Right hindlimb (tissue), 1 donor: Measurements from ENCODE around the gene WFDC12.

ENCODE experiments used
- DNase-seq: peaks from one replicate; pipeline ENCODE4 v3.0.0-alpha.2; 2018

Gene WFDC12

DNA sequence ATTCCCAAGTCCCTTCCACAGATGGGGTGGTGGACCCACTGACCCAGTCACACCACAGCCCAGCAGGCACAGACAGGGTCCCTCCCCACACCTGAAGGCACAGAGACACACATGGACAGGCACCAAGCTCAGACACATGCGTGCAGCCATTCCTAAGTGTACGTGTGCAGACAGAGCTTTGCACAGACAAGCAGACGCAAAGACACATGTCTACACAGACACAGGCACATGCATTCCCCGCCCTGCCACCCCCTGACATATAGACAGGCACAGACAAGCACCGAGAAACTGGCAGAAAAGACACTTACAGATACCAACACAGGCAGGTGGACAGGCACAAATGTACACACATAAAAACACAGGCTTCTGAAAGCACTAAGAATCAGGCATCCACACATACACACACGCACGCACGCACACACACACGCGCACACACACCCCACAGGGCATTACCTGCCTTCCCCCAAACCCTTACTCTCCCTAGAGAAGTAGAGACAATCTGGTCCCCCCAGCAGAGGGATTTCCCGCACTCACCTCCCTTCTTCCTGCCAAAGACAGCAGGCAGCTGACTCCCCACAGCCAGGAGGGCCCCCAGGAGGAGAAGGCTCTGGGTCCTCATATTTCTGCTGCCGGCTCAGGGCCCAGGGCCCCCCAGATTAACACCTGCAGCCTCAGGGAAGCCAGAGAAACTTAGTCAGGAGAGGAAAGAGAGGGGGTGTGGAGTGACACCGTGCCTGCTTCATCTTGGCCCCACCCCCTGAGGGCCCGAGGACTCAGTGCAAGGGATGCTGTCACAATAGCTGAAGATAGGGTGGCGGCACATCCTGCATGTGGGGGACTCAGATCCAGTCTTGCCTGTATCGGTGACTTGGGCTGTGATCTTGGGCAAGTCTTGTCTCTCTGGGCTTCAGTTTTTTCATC lies 9.5 kb downstream of the WFDC12 start, which contains the start of gene WFDC5:
Gene WFDC5, minus strand, starts transcription at position 710 of the 921 bp plus-strand sequence. Its CDS starts 91 bp downstream, at position 619.
- no peak for DNase-seq

DNA sequence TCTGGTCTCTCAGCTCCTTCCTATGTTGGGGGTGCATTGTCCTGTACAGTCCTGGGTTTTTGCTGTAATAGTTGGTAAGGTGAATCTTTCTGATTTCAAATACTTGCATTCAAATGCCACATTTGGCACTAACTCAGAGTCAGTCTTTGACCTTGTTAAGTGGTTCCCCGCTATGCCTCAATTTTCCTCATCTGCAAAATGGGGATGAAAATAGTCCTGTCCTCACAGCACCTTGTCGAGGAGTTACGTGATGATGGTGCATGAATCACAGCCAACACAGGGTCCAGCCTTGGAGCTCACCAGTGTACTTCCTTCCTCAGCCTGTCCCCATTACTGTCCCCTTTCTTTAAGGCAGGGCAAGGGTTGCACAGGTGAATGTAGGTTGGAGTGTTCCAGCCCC lies 10.4 kb downstream of the WFDC12 start:
- DNase-seq = no peak

DNA sequence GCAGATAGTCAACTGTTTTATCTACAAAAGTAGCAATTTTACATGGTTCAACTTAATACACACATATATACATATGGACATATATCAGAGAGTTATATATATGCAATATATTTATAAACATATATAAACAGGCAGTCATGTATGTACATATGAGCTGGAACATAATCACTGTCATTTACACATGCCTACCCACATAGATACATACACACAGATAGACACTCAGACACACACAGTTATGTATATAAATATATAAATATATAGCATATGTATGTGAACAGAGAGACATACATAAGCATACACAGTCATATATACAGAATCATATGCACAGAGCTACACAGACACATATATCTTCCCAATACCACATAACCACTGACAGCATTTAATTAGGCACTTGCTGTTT lies 11.5 kb downstream of the WFDC12 start:
- DNase-seq = no peak

DNA sequence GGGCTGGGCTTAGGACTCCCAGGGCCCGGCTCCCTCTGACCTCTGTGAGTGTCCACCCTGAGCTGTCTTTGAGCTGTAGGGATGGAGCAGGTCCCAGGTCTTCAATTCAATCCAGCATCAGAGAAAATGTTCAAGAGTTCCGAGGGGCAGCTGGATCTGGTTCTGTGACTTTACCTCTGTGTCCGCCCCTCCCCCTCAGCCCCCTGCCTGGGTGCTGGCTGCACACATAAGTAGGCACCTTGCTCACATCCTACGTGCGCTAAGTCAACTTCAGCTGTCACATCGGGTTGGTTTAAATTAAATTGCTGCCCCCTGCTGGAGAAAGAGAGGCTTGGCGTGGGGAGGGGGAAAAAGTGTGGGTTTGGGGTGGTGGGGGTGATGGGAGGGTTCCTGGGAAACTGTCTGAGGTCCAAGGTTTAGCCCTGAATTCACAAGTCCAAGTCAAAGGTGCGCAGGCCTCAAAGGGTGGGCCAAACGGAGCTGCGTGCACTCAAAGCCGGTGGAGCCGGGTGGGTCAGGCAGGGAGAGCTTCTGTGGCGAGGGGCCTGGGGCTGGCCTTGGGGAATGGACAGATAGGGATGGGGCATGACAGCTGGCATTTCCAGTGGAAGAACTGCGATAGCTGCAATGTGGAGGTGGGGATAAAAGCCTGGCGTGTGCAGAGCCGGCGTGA lies 12.3 kb downstream of the WFDC12 start:
- no peak for DNase-seq

DNA sequence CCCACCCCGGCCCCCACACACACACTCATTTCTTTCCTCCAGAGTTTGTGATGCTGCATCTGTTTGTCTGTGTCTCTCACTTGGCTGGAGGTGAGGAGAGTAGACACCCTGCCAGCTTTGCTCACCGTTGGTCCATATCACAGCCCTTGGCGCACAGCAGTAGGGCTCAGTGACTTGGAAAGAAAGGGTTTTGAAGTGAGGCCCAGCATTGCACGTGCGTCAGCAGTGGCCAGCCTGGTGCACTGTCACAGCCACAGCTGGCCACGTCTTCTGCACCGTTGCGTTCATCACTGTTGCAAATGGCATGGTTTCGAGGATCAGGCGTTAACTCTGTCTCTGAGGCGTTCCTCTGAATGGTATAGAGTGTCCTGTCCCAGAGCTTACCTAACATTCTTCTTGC lies 13.0 kb downstream of the WFDC12 start:
- DNase-seq = no peak

DNA sequence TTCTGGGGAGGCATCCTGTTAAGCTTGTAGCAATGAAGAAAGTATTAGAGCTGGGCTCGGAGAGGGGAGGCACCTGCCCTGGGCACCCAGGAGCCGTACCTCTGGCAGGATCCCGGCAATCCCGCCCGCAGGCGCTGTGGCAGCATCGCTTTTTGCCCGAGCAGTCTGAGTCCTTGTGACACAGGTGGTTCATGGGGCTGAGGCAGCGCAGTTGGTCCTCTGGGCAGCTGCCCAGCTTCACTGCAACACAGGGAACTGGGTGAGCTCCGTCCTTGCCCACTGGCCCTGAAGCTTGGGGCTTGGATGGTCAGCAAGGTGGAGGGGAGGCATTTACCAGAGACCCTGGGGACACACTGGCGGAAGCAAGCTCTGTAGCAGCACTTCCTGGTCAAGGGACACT lies 14.0 kb downstream of the WFDC12 start:
- DNase-seq = no peak

DNA sequence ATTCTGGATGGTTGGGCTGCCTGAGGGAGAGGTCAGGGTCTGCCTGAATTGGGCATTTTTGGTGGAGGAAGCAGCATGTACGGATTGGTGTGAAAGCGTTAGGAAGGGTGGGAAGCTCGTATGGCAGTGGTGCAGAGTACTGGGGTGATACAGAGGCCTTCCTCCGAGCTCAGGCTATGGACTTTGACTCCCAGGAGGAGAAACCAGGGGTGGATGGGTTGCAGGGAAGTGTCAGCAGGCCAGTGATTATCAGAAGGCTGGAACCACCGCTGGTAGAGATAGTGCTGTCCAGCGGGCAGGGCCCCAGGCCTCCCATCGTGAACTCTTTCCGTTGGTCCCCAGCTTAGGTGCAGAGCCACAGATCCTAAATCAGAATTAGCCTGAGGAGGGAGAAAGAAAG lies 14.6 kb downstream of the WFDC12 start:
- no peak for DNase-seq

DNA sequence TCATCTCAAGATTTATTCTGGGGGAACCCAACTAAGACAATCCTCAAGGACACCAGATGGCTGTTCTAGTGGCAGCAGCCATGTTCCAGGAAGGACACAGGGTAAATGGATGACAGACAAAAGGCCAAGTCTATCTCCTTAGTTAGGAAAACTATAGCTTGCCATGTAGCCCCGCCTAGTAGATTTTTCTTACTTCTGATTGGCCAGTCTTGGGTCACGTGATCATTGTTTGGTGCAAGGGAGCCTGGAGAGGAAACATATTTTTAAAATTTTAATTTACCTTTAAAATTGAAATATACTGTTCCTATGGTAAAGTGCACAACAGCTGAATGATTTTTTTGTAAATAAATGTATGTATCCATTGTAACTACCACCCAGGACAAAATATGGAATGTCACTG lies 18.9 kb downstream of the WFDC12 start:
- DNase-seq = no peak

DNA sequence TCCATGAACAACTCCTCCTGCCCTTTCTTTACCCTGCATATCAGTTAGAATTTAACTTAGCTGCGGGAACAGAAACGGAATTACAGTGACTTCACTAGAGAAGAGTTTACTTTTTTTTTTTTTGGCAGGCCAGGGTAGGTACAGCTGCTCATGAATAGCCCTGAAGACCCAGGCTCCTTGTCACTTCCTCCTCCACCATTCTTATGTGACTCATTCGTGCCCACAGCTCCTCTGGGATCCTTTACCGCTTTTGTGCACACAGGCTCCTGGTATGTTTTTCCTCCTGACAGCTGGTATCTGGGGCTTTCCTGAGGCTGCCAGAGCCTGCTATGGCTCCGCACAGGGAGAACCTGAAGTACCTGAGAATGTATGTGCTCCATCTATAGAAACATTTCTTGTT lies 19.5 kb downstream of the WFDC12 start:
- DNase-seq = no peak

DNA sequence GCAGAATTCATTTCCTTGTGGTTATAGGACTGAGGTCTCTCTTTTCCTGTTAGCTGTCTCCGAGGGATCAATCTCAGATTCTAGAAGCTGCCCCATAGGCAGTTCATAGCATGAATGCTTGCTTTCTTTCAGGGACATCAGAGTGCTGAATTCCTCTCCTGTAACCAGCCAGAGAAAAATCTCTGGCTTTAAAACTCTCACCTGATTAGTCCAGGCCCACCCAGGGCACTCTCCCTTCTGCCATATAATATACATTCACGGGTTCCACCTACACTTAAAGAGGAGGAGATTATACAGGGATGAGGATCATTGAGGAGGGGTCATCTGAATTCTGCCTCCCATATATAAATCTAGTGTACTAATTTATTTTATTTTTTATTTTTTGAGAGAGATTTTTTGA lies 21.2 kb downstream of the WFDC12 start:
- no peak for DNase-seq

DNA sequence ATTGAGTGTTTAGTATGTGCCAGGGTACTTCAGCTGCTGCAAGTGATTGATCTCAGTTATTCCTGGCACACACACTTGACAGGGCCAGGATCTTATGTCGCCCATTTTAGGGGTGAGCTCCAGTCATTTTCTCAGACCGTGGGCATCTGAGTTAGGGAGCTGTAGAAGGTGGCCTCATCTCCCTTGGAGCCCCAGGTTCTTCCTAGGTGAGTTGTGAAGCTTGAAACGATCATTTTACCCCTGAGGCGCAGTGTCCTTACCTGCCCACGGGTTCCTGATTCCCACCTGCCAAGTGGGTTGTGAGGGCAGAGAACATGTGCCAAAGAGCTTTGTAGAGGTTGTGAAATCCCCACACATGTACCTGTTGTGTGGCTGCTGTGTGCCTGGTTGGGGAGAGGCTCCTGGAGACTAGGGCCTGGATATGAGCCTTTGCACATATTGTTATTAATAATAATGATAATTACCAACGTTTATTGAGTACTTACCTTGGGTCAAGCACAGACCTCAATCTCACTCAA lies 22.9 kb downstream of the WFDC12 start:
- no peak for DNase-seq

DNA sequence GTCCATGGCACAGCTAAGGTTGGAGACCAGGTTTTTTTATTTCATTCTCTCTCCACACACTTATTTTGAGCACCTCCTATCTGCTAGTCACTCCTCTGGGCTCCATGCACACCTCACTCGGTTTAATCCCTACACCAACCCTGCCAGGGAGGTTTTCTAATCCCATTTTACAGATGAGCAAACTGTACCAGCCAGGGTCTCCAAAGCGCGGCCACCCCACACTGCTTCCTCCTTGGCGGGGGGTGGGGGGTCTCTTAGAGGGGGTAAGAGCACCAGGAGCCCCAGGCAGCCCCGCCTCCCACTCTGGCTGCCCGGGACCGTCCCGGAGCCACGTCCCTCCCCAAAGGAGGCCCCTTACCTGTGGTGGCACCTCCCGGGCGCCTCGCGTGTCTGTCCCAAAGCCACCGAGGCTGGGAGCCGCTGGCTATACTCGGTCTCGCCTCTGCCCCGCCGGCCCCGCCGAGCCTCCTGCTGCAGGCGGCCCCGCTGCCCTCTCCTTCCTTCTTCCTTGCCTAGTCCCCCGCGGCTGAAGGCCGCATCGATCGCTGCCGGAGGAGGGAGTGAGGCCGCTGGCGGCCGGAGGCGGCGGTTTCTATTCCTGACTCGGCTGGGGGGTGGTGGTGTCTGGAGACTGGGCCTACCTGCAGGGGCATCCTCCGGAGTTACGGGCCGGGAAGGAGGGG lies 23.6 kb downstream of the WFDC12 start, which contains the start of gene KCNS1:
Gene KCNS1, minus strand, starts transcription at position 565 of the 683 bp plus-strand sequence. CDS start 1,891 bp downstream, outside the sequence.
- DNase-seq = no peak

DNA sequence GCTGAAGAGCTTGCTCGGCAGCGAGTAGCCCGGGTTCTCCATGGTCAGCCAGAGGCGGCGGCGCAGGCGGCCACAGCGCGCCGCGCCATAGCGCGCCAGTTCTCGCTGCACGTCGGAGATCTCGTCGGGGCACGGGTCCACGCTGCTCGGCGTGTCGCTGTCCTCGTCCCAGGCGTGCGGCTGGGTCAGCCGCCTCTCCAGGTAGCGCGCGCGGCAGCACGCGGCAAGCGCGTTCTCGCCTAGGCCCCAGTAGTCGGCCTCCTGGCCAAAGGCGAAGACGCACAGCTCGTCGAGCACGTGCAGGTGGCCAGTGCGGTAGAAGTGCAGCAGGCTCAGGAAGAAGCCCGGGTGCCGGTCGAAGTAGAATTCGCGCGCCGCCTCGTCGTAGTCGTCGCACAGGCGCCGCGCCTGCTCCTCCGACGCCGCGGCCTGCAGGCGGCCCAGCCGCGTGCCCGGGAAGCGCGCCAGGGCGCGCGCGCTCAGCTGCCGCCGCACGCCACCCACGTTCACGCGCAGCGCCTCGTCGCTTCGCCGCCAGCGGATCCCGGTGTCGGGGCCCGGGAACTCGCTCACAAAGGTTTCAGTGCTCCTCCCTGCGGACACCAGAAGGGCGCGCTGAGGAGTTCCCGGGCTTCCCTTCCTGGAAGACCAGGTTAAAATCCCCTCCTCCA lies 26.0 kb downstream of the WFDC12 start:
- DNase-seq = peak; percentile 47

DNA sequence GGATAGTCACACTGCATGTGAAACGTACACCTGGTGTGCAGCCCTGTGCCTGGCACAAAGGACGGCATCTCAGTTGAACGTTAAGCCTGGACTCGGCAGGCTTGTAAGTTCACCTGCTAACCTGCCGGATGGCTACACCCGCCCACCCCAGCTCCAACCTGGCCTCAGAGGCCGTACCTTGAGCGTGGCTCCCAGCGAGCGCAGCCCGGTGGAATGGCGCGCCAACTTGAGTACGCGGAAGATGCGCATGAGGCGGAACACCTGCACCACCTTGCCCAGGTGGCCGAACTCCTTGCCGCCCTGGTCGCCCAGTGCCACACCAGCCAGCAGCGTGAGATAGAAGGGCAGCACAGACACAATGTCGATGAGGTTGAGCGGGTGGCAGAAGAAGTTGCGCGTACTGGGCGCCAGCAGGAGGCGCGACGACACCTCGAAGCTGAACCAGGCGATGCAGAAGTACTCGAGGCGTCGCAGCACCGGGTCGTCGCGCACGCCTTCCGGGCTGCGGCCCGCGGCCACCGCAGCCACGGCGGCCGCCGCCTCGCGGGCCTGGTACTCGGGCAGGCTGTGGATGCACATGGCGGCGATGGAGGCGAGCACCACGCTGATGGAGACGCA lies 26.7 kb downstream of the WFDC12 start:
- DNase-seq = no peak

DNA sequence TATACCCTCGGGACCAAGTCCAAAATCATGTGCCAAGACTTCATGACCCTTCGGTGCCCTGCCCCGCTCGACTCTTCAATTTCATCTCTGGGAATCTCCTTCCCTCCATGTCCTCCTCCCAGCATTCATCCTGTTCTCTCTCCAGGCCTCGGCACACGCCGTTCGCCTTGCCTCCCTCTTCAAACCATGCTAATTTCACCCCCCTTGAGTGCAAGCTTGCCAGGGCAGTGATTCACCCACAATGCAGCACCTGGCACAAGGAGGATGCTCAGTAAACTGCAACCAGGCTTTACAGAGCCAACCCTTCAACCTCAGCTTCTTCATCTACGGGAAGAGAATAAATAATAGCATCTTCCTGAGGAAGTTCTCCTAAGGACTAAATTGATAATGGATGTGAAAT lies 27.5 kb downstream of the WFDC12 start:
- no peak for DNase-seq

DNA sequence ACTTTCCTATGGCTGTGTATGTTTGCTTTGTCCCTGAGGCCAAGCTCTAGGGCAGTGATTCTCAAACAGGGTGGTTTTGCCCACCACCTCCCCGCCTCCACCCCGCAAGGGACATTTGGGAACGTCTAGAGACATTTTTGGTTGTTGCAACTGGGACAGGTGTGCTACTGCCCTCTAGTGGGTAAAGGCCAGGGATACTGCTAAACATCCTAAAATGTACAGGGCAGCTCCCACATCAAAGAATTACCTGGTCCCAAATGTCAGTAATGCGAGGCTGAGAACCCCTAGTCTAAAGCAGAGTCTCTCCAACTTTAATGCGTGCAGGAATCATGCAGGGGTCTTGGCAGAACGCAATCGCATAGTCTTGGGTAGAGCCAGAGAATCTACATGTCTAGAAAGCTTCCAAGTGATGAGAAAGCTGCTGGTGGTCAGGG lies 28.4 kb downstream of the WFDC12 start:
- peak; percentile 66 for DNase-seq

DNA sequence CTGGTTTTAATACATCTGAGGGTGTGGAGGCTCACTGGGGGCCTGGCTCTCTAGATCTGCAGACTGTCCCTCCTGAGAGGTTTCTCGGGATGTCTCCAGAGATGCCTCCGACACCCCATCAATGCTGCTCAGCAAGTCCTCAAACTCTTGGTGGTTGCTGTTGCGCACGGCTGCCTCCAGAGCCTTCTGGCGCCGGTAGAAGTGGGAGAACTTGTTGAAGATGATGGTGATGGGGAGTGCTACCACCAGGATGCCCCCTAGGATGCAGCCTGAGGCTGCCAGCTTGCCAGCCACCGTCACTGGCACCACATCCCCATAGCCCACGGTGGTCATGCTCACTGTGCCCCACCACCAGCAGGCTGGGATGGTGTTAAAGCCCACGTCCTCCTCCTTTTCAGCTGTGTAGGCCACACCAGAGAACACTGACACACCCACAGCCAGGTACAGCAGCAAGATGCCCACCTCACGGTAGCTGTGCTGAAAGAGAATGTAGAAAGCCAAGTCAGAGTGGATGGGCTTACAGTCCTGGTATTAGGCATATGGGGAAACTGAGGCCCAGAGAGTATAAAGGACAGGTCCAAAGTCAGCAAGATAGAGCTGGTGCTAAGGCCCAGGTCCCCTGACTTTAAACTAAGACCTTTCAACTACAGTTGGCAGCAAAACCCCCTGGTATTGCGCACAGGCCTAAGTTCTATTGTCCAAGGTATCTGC lies 29.2 kb downstream of the WFDC12 start:
- no peak for DNase-seq

DNA sequence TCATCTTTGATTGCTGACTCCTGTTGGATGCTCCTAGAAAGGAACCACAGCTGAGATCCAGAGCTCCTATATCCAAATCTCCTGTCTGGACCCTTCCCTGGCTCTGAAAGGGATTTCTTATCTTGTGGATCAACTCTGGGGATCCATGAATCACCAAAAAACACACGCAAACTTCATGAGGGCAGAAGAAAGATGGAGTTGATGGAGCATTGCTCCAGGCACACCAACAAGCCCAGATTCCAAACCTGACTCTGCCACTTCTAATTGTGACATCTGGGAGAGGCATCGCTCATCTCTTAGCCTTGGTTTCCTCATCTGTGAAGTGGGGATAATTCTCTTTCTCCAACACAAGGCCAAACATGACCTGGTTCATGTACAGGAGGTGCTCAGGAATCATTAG lies 30.1 kb downstream of the WFDC12 start:
- no peak for DNase-seq

DNA sequence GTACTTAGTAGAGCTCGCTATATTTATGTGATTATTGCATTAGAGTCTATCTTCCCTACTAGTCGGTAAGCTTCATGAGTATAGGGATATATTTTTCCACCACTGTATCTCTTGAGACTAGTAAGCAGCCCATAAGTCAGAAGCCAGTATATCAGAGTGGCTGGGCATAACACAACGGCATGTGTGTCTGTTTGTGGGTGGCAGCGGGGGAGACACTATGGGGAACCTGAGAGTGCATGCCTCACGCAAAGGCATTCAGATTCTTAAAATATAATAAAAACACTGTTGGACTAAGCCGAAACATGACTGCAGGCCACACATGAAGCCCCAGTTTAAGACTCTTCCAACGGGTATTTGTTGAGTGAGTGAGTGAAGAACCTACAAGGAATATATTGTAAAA lies 31.4 kb downstream of the WFDC12 start:
- DNase-seq = no peak

DNA sequence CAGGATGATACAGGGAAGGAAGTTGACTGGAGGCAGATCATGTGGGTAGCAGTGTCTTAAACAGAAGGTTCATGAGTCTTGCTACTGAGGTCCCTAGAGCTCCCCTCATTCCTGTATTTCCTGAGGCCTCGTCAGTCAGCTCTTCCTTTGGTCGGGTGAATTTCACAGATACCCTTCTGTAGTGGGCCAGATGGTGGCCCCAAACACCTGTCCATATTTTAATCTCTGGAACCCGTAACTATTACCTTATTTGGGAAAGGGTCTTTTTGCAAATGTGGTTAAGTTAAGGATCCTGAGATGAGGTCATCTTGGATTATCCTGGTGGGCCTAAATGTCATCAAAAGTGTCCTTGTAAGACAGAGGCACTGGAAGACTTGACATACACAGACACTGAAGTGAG lies 32.9 kb downstream of the WFDC12 start:
- DNase-seq = no peak

DNA sequence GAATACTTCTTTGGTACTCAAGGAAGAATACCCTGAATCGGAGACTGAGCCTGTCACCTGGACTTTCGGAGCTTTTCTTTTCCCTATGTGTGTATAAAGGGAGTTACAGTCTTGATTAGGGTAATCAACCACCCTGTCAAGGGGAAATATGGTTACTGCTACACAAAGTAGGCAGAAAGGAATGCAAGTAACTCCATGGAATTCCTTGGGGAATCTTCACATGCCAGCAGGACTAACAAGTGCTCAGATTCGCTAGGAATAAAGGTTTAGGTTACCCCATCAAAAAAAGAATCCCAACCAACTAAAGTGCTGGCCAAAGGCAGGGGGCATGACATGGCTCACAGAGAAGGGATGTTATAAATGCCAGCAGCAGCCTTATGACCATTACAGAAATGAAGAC lies 33.8 kb downstream of the WFDC12 start:
- DNase-seq = no peak

DNA sequence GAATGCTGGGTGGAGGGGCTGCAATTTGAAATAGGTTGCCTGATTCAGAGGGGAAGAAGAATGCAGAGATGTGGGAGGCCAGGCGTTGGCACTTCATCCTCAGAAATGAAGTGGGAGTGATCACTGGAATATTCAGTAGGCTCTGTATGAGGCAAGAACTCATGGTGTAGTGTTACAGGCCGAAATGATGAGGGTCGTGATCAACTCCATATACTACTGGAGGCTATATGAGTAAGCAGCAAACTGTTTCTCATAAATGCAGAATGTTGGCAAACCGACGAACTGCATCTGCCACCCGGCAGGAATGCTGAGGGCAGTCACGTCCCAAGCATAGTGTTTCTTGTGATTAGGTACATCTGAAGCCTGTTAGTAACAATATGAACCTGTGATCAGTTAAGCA lies 36.0 kb downstream of the WFDC12 start:
- no peak for DNase-seq
